ENCODE measurements around the gene HIRA. TPM values are rescaled to one million over a fixed set of nuclear protein-coding genes. Genes with fewer than 3 reads are reported as not detected.

HIRA gene
- total and polyA plus RNA-seq, 9 of the 15 experiments (the other 6 are each of a cell fraction or from before 2014, with no cell fraction given), result 0.96 to 132 (median 58.4) TPM

GRCh38 chr22:19443544-19444211 lies 12.1 kb upstream of the HIRA start:
- Histone ChIP-seq H3K27ac (ENCODE audit: extremely low read depth, low read depth, low read length) (no peak overlapping the region), H4K20me1 (replicated peaks; ENCODE audit: control insufficient read depth, insufficient read depth, low read length) (peaks cover 31% of the 10 kb centered on the region), H3K79me2 (ENCODE audit: control insufficient read depth, insufficient read depth, low read length) (peaks cover 80% of the 10 kb centered on the region), H3K4me3 (no peak overlapping the region), H3K9ac (ENCODE audit: insufficient read depth in 1 of 2, low read depth in 2 of 2, low read length in 2 of 2) (peak overlapping the region in 1 of 2 experiments; percentile 57; a peak in 2 of 4 replicates), H3K36me3 (ENCODE audit: control insufficient read depth, insufficient read depth, low read length) (peaks cover 74% of the 10 kb centered on the region), H3K4me1 (replicated peaks in 1 of 2; ENCODE audit: control insufficient read depth in 2 of 2, insufficient read depth in 2 of 2, low read length in 2 of 2) (peaks cover 25 to 35% of the 10 kb centered on the region in 2 experiments), H3K4me2 (ENCODE audit: insufficient read depth, low read length) (no peak overlapping the region), H3K9me3 (replicated peaks; ENCODE audit: control insufficient read depth, insufficient read depth, low read depth, low read length) (no peaks in the 10 kb centered on the region), H2AFZ (ENCODE audit: low read depth, low read length) (no peak overlapping the region), H3K9me1 (ENCODE audit: control insufficient read depth, insufficient read depth, low read length) (peaks cover 4% of the 10 kb centered on the region), H3K27me3 (ENCODE audit: control insufficient read depth in 2 of 2, insufficient read depth in 2 of 2, low read length in 2 of 2) (no peaks in the 10 kb centered on the region)
- ChIA-PET CTCF (ENCODE audit: low intra/inter-chr PET ratio) (no interaction called here), POLR2A (interaction anchor here (0.5 to 11.7 kb wide), 16 partner anchors 9 to 264 kb away, joined by 3 to 284 read pairs (median 8); partner anchors contain the start of genes CDC45, HIRA, MRPL40 and SLC25A1)
- in situ Hi-C loops (cut with MboI) (no loop called here), intact Hi-C loops (cut with micrococcal nuclease) (loop anchor here (10.0 kb wide), 1 partner anchor 181 kb away; no protein-coding TSS in a partner anchor)
- FAIRE-seq (no peak), DNase-seq (ENCODE audit: extremely low read depth in 1 of 4, low spot score in 3 of 4) (no peak), ATAC-seq (no peak)
- no TSS peak for BruUV-seq (replicated peaks)
- 80% methylated on average over 7 of the region's 7 CpGs for whole genome bisulfite sequencing (ENCODE audit: insufficient coverage, low coverage, missing lambda C conversion rate)
- TF ChIP-seq ZNF778 (CRISPR knock-in tag; IDR thresholded peaks at IDR 0.05) (no peak), SUPT5H (IDR thresholded peaks at IDR 0.05) (0 out of 2 replicates have a peak, but pooled peaks have one; percentile 29), ELF2 (CRISPR knock-in tag; IDR thresholded peaks at IDR 0.05) (no peak), ZFP30 (CRISPR knock-in tag; IDR thresholded peaks at IDR 0.05; ENCODE audit: borderline replicate concordance) (0 out of 2 replicates have a peak, but pooled peaks have one; percentile 6), CREB3L1 (IDR thresholded peaks at IDR 0.05; ENCODE audit: borderline replicate concordance, low read depth) (no peak), CLOCK (CRISPR knock-in tag; IDR thresholded peaks at IDR 0.05; ENCODE audit: borderline replicate concordance) (no peak), ZNF24 (IDR thresholded peaks at IDR 0.05) (no peak), RHOXF2B (CRISPR knock-in tag; conservative IDR thresholded peaks at IDR 0.05) (no peak), THAP12 (CRISPR knock-in tag; IDR thresholded peaks at IDR 0.05) (peak; percentile 42; the same call in 1 of the 2 replicates), ZNF143 (CRISPR knock-in tag; IDR thresholded peaks at IDR 0.05) (no peak), ZNF592 (IDR thresholded peaks at IDR 0.05) (no peak)
